Endothelial cell of umbilical vein (primary cell): ENCODE data around the gene UBE2F. TPM values are rescaled to one million over a fixed set of nuclear protein-coding genes. Genes with fewer than 3 reads are reported as not detected.

Experiments used
- BruUV-seq: library from RNA; stranded (reverse); fragments of 400-500 nt; replicated peaks from 2 replicates; lab custom pipeline; 2021; lab: Mats Ljungman, UMichigan
- CTCF ChIA-PET: fragments of 300-600, 350-600 bp; sonication (Branson Sonifier 250); formaldehyde crosslinking; loops from one replicate; lab custom pipeline; 2021; ENCODE audit warnings: antibody characterized with exemption, inconsistent platforms; lab: Charles Lee
- POLR2A ChIA-PET: fragments of 300-600, 350-600 bp; sonication (Branson Sonifier 250); formaldehyde crosslinking; loops from one replicate; lab custom pipeline; 2021; ENCODE audit warnings: antibody characterized with exemption, inconsistent platforms; lab: Charles Lee
- DNase-seq: peaks from one replicate; pipeline ENCODE4 v3.0.0-alpha.2; 2011; ENCODE audit warnings: low read depth, low spot score
- FAIRE-seq: peaks from 2 replicates; lab custom pipeline; 2011; peaks lifted over from hg19 to GRCh38; lab: Jason Lieb, UNC
- H2AFZ ChIP-seq: 2 replicates; pipeline ENCODE4 v1.6.0; 2012; ENCODE audit warnings: low read depth, low read length, control low read depth, inconsistent platforms
- H3K27ac ChIP-seq: 2 replicates; pipeline ENCODE4 v1.5.1; 2011; ENCODE audit warnings: low read depth, mild to moderate bottlenecking, control low read depth, low read length, moderate library complexity; ENCODE audit not compliant: insufficient read depth
- H3K27me3 ChIP-seq, 2 experiments: 2 replicates each; pipeline versions ENCODE4 v1.6.0 to v1.6.1; 2011; ENCODE audit warnings: low read length in 2 of 2, mixed read lengths in 1 of 2; ENCODE audit not compliant: control insufficient read depth in 2 of 2, insufficient read depth in 2 of 2
- H3K36me3 ChIP-seq, 2 experiments: 2 replicates in 1 of 2; 3 replicates in 1 of 2; pipeline ENCODE4 v1.5.1; 2011; ENCODE audit warnings: low read length in 2 of 2, mild to moderate bottlenecking in 1 of 2, moderate library complexity in 1 of 2; ENCODE audit not compliant: control insufficient read depth in 2 of 2, insufficient read depth in 2 of 2; ENCODE audit errors: extremely low read depth in 1 of 2
- H3K4me1 ChIP-seq: 3 replicates; pipeline ENCODE4 v1.5.1; 2011; ENCODE audit warnings: mild to moderate bottlenecking, low read length; ENCODE audit not compliant: control insufficient read depth, insufficient read depth; ENCODE audit errors: extremely low read depth
- H3K4me2 ChIP-seq: 2 replicates; pipeline ENCODE4 v1.6.1; 2011; ENCODE audit warnings: low read length, control low read depth, mixed read lengths; ENCODE audit not compliant: insufficient read depth
- H3K4me3 ChIP-seq, 3 experiments: fragments of 200-600 bp in 1 of 3; sonication (generic), shearing (Covaris generic) in 1 of 3; replicated peaks in 1 of 3; 2 replicates each; pipeline ENCODE4 v1.5.1; 2011 to 2016; ENCODE audit warnings: control low read depth in 3 of 3, low read length in 3 of 3, mild to moderate bottlenecking in 2 of 3, inconsistent platforms in 1 of 3, low read depth in 1 of 3, moderate library complexity in 1 of 3; ENCODE audit not compliant: insufficient read depth in 1 of 3
- H3K79me2 ChIP-seq: 2 replicates; pipeline ENCODE4 v1.6.0; 2012; ENCODE audit warnings: low read length, inconsistent platforms; ENCODE audit not compliant: control insufficient read depth, insufficient read depth
- H3K9ac ChIP-seq: replicated peaks from 2 replicates; pipeline ENCODE3; 2011; ENCODE audit warnings: low read length, control low read depth; ENCODE audit not compliant: insufficient read depth; ENCODE audit errors: extremely low read depth
- H3K9me1 ChIP-seq: replicated peaks from 3 replicates; pipeline ENCODE4 v1.6.0; 2011; ENCODE audit warnings: mild to moderate bottlenecking, low read length; ENCODE audit not compliant: control insufficient read depth, insufficient read depth; ENCODE audit errors: extremely low read depth
- H3K9me3 ChIP-seq: replicated peaks from 2 replicates; pipeline ENCODE4 v1.5.1; 2012; ENCODE audit warnings: low read length, inconsistent platforms; ENCODE audit not compliant: control insufficient read depth, insufficient read depth
- H4K20me1 ChIP-seq: replicated peaks from 2 replicates; pipeline ENCODE3; 2011; ENCODE audit warnings: mild to moderate bottlenecking, low read length; ENCODE audit not compliant: control insufficient read depth, insufficient read depth; ENCODE audit errors: extremely low read depth
- EZH2 ChIP-seq: IDR thresholded peaks from 2 replicates; pipeline ENCODE4 v1.6.1; 2012; ENCODE audit warnings: borderline replicate concordance, low read depth, mild to moderate bottlenecking, moderate library complexity, low read length, inconsistent platforms; ENCODE audit not compliant: severe bottlenecking
- FOS ChIP-seq: IDR thresholded peaks from 2 replicates; pipeline ENCODE4 v1.6.1; 2011; ENCODE audit warnings: mild to moderate bottlenecking, low read length, moderate library complexity, borderline replicate concordance; ENCODE audit not compliant: insufficient read depth
- GATA2 ChIP-seq: IDR thresholded peaks from 2 replicates; pipeline ENCODE4 v1.7.0; 2011; ENCODE audit warnings: low read depth, mild to moderate bottlenecking, moderate library complexity, mixed read lengths, low read length; ENCODE audit not compliant: insufficient read length, insufficient read depth
- JUN ChIP-seq: IDR thresholded peaks from 2 replicates; pipeline ENCODE4 v1.6.1; 2011; ENCODE audit warnings: borderline replicate concordance, low read depth; ENCODE audit not compliant: insufficient read length, insufficient read depth
- MYC ChIP-seq: IDR thresholded peaks from one replicate; pipeline ENCODE4 v1.6.1; 2011; ENCODE audit warnings: mild to moderate bottlenecking, low read depth, low read length
- POLR2A ChIP-seq: IDR thresholded peaks from 2 replicates; pipeline ENCODE4 v1.6.1; 2012; ENCODE audit warnings: low read depth, mild to moderate bottlenecking, control low read depth, low read length
- POLR2AphosphoS5 ChIP-seq: IDR thresholded peaks from 2 replicates; pipeline ENCODE4 v1.6.1; 2012; ENCODE audit warnings: low read depth, mild to moderate bottlenecking, control low read depth, low read length, moderate library complexity; ENCODE audit not compliant: insufficient read depth
- dilution Hi-C: fragments of 300-500 bp; cut with MboI; formaldehyde crosslinking; loops from one replicate; pipeline ENCODE4 v1.15.0; 2019; ENCODE audit warnings: low sequenced_read_pairs; ENCODE audit not compliant: extremely low pct_ligation_motif_present
- intact Hi-C: fragments of 100-400 bp; cut with micrococcal nuclease; formaldehyde crosslinking; loops from one replicate; pipeline ENCODE4 v1.10.0; 2022
- polyA plus RNA-seq, 4 experiments: library from polyadenylated mRNA; depleted of rRNA in 3 of 4; stranded (reverse) in 3 of 4; unstranded in 1 of 4; fragments of >200 nt; gene quantifications; 2 replicates each; pipeline versions ENCODE4 v1.2.1 to v1.2.3, GENCODE V29; 2011 to 2012; ENCODE audit warnings: missing spikeins in 1 of 4
- total RNA-seq: library from RNA; stranded (reverse); gene quantifications from 2 replicates; pipeline ENCODE4 v1.2.3, GENCODE V29; 2021
- TF ChIP-seq, protein P1 (sequence below): IDR thresholded peaks from 2 replicates; pipeline ENCODE4 v1.6.1; 2011; ENCODE audit not compliant: insufficient read depth, insufficient read length
- TF ChIP-seq, protein P2 (sequence below), 2 donors: IDR thresholded peaks; 1 replicate in 1 of 2; 2 replicates in 1 of 2; pipeline ENCODE4 v1.5.1; 2011; ENCODE audit warnings: low read length in 2 of 2, mild to moderate bottlenecking in 2 of 2, moderate library complexity in 2 of 2, control low read depth in 1 of 2, inconsistent platforms in 1 of 2, low read depth in 1 of 2; ENCODE audit not compliant: insufficient read depth in 1 of 2; ENCODE audit errors: extremely low read depth in 1 of 2

The UBE2F gene
- total and polyA plus RNA-seq, 2 donors (not counting 3 experiments of a cell fraction or from before 2014, with no cell fraction given) = 42.3 to 45.6 TPM

DNA sequence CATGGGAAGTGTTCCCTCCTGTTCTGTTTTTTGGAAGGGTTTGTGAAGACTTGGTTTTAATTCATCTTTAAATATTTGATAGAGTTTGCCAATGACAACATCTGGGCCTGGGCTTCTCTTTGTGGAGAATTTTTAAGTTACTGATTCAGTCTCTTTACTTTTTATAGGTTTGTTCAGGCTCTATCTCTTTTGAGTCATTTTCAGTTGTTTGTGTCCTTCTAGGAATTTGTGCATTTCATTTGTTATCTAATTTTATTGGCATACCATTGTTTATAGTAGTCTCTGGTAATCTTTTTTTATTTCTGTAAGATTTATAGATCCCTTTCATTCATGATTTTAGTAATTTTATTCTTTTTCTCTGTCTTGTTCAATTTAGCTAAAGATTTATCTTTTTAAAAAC, 108.6 kb downstream of the UBE2F start:
- CTCF ChIA-PET = no interaction called here
- H3K4me1 ChIP-seq = no peaks in the 10 kb centered on the region
- H3K9me1 ChIP-seq = no peaks in the 10 kb centered on the region
- H3K27ac ChIP-seq = no peak overlapping the region
- DNase-seq = no peak
- intact Hi-C loops = no loop called here
- BruUV-seq = no TSS peak
- H3K27me3 ChIP-seq = no peaks in the 10 kb centered on the region
- dilution Hi-C loops = no loop called here
- no peaks in the 10 kb centered on the region for H3K79me2 ChIP-seq
- H3K9me3 ChIP-seq = no peaks in the 10 kb centered on the region
- no peak for FAIRE-seq
- no peak for TF ChIP-seq JUN
- no peak for TF ChIP-seq MYC
- TF ChIP-seq POLR2A = no peak
- TF ChIP-seq EZH2 = no peak
- no peak for TF ChIP-seq GATA2
- TF ChIP-seq POLR2AphosphoS5 = no peak
- TF ChIP-seq, protein P1, sequence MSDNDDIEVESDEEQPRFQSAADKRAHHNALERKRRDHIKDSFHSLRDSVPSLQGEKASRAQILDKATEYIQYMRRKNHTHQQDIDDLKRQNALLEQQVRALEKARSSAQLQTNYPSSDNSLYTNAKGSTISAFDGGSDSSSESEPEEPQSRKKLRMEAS = no peak
- TF ChIP-seq, protein P2, sequence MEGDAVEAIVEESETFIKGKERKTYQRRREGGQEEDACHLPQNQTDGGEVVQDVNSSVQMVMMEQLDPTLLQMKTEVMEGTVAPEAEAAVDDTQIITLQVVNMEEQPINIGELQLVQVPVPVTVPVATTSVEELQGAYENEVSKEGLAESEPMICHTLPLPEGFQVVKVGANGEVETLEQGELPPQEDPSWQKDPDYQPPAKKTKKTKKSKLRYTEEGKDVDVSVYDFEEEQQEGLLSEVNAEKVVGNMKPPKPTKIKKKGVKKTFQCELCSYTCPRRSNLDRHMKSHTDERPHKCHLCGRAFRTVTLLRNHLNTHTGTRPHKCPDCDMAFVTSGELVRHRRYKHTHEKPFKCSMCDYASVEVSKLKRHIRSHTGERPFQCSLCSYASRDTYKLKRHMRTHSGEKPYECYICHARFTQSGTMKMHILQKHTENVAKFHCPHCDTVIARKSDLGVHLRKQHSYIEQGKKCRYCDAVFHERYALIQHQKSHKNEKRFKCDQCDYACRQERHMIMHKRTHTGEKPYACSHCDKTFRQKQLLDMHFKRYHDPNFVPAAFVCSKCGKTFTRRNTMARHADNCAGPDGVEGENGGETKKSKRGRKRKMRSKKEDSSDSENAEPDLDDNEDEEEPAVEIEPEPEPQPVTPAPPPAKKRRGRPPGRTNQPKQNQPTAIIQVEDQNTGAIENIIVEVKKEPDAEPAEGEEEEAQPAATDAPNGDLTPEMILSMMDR (IDR thresholded peaks at IDR 0.05; ENCODE audit: extremely low read depth in 1 of 2, insufficient read depth in 1 of 2, low read depth in 1 of 2, low read length in 2 of 2) = no peak
- no peak for TF ChIP-seq FOS
- H3K4me3 ChIP-seq = no peak overlapping the region
- H2AFZ ChIP-seq = no peak overlapping the region
- H4K20me1 ChIP-seq = no peaks in the 10 kb centered on the region
- no peak overlapping the region for H3K9ac ChIP-seq
- H3K36me3 ChIP-seq = no peaks in the 10 kb centered on the region
- H3K4me2 ChIP-seq = no peak overlapping the region
- POLR2A ChIA-PET = no interaction called here
